Uterus (tissue), 2 donors: Measurements from ENCODE around the gene USP34.

Source experiments
- POLR2A ChIP-seq, 2 donors: fragments of 450-650 bp; IDR thresholded peaks; one replicate each; pipeline ENCODE4 v1.6.1; 2016; ENCODE audit warnings: antibody characterized with exemption in 2 of 2, mild to moderate bottlenecking in 1 of 2, moderate library complexity in 1 of 2
- TF ChIP-seq, protein P1 (sequence below), 4 experiments: fragments of 200-600 bp in 2 of 4; fragments of 450-650 bp in 2 of 4; sonication (generic) in 2 of 4; IDR thresholded peaks; one replicate each; pipeline ENCODE4 v1.5.1; 2016 to 2019; ENCODE audit warnings: antibody characterized with exemption in 4 of 4, mild to moderate bottlenecking in 2 of 4, moderate library complexity in 1 of 4

GRCh38 chr2:61420991-61421544, 49.8 kb downstream of the USP34 start:
- TF ChIP-seq, protein P1, sequence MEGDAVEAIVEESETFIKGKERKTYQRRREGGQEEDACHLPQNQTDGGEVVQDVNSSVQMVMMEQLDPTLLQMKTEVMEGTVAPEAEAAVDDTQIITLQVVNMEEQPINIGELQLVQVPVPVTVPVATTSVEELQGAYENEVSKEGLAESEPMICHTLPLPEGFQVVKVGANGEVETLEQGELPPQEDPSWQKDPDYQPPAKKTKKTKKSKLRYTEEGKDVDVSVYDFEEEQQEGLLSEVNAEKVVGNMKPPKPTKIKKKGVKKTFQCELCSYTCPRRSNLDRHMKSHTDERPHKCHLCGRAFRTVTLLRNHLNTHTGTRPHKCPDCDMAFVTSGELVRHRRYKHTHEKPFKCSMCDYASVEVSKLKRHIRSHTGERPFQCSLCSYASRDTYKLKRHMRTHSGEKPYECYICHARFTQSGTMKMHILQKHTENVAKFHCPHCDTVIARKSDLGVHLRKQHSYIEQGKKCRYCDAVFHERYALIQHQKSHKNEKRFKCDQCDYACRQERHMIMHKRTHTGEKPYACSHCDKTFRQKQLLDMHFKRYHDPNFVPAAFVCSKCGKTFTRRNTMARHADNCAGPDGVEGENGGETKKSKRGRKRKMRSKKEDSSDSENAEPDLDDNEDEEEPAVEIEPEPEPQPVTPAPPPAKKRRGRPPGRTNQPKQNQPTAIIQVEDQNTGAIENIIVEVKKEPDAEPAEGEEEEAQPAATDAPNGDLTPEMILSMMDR (IDR thresholded peaks at IDR 0.05), result no peak
- TF ChIP-seq POLR2A (IDR thresholded peaks at IDR 0.05), result no peak
